Urothelium cell line (cell line): ENCODE data around the gene GNAZ.

ENCODE experiments used
- DNase-seq: peaks from one replicate; pipeline ENCODE4 v3.0.0; 2011; ENCODE audit warnings: low spot score, mixed read lengths
- FAIRE-seq: peaks from 2 replicates; lab custom pipeline; 2011; peaks lifted over from hg19 to GRCh38; lab: Jason Lieb, UNC

GNAZ gene

GRCh38 chr22:23147617-23148387 lies 77.5 kb downstream of the GNAZ start:
- DNase-seq, result no peak
- FAIRE-seq, result no peak

GRCh38 chr22:23149743-23150238 lies 79.5 kb downstream of the GNAZ start:
- DNase-seq, result no peak
- no peak for FAIRE-seq

- DNase-seq (no peak), FAIRE-seq (peak; percentile 17)
Measured at GRCh38 chr22:23150762-23151161, 80.4 kb downstream of the GNAZ start.

- FAIRE-seq, result peak; percentile 63
- DNase-seq, result peak; percentile 48
Measured at GRCh38 chr22:23151827-23152226, 81.5 kb downstream of the GNAZ start.

GRCh38 chr22:23152238-23153114 lies 82.2 kb downstream of the GNAZ start:
- DNase-seq, result no peak
- FAIRE-seq, result no peak

GRCh38 chr22:23153994-23154393 lies 83.7 kb downstream of the GNAZ start:
- FAIRE-seq (no peak), DNase-seq (no peak)

- FAIRE-seq (no peak), DNase-seq (no peak)
Measured at GRCh38 chr22:23154461-23154860, 84.1 kb downstream of the GNAZ start.

GRCh38 chr22:23155143-23155542 lies 84.8 kb downstream of the GNAZ start:
- no peak for FAIRE-seq
- DNase-seq, result no peak

- FAIRE-seq (peak; percentile 75), DNase-seq (no peak)
Measured at GRCh38 chr22:23155831-23156230, 85.5 kb downstream of the GNAZ start.

- no peak for DNase-seq
- FAIRE-seq, result no peak
Measured at GRCh38 chr22:23156286-23156685, 86.0 kb downstream of the GNAZ start.

- DNase-seq, result no peak
- no peak for FAIRE-seq
Measured at GRCh38 chr22:23157560-23158515, 87.5 kb downstream of the GNAZ start.

GRCh38 chr22:23158516-23159290 lies 88.4 kb downstream of the GNAZ start:
- DNase-seq (no peak), FAIRE-seq (peak; percentile 48)

GRCh38 chr22:23159291-23159630 lies 88.9 kb downstream of the GNAZ start:
- FAIRE-seq (no peak), DNase-seq (no peak)

- FAIRE-seq, result no peak
Measured at GRCh38 chr22:23161029-23161428, 90.7 kb downstream of the GNAZ start.

GRCh38 chr22:23161574-23161973 lies 91.3 kb downstream of the GNAZ start:
- no peak for DNase-seq
- FAIRE-seq, result no peak

More at GRCh38 chr22:23161029-23161428, 90.7 kb downstream of the GNAZ start:
- no peak for DNase-seq

GRCh38 chr22:23163665-23164064 lies 93.3 kb downstream of the GNAZ start:
- FAIRE-seq (peak; percentile 50), DNase-seq (no peak)

GRCh38 chr22:23164091-23164490 lies 93.8 kb downstream of the GNAZ start:
- FAIRE-seq (peak; percentile 71), DNase-seq (no peak)

- FAIRE-seq (no peak), DNase-seq (no peak)
Measured at GRCh38 chr22:23166042-23166831, 95.9 kb downstream of the GNAZ start.
